ENCODE results near the gene UROC1.

GRCh38 chr3:126546013-126546412, 28.4 kb upstream of the UROC1 start:
- TF ChIP-seq POLR2AphosphoS5 (IDR thresholded peaks at IDR 0.05) = no peak
- TF ChIP-seq POLR2A (IDR thresholded peaks at IDR 0.05) = no peak
- TF ChIP-seq CTCF (IDR thresholded peaks at IDR 0.05) = no peak
- no peak for TF ChIP-seq EP300 (IDR thresholded peaks at IDR 0.05)
